GM21717 (cell line): ENCODE measurements around the gene PTPRE.

Experiments used
- ATAC-seq: cut with Tn5 transposase; IDR thresholded peaks from one replicate; pipeline ENCODE4 v1.9.1; 2021; ENCODE audit warnings: mild to moderate bottlenecking, moderate library complexity; ENCODE audit not compliant: unreplicated experiment

PTPRE gene

DNA sequence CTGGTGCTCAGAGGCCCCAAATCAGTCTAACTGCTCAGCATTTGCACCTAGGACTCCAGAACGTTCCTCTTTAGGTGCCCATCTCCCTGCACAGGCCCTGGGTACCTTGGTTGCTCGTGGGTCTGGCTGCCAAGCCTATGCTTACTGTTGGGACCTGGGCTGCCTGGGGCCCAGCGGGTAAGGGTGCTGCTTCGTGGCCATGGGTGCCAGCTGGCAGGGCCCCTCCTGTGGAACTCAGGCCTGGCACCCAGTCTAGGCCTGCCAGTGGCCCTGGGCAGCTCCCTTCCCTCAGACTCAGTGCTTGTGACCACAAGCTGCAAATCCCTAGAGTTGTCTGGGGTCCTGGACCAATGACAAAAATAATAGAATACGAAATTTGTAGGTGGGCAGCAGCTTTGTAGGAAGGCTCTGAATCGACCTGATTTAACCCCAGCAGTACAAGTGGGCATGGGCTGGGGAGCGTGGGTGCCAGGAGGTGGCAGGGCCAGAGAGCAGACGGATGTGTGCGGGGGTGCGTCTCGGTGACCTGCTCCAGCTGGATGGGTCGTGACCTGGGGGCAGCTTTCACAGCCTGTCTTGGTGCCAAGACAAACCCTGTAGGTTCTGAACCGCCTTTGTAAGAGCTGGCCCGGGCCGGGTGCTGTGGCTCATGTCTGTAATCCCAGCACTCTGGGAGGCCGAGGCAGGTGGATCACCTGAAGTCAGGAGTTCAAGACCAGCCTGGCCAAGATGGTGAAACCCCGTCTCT lies 149.6 kb downstream of the PTPRE start:
- ATAC-seq = no peak

GRCh38 chr10:128058106-128058749 lies 151.3 kb downstream of the PTPRE start:
- no peak for ATAC-seq

- ATAC-seq = no peak
Observed at GRCh38 chr10:128058750-128059134, 151.8 kb downstream of the PTPRE start.

DNA sequence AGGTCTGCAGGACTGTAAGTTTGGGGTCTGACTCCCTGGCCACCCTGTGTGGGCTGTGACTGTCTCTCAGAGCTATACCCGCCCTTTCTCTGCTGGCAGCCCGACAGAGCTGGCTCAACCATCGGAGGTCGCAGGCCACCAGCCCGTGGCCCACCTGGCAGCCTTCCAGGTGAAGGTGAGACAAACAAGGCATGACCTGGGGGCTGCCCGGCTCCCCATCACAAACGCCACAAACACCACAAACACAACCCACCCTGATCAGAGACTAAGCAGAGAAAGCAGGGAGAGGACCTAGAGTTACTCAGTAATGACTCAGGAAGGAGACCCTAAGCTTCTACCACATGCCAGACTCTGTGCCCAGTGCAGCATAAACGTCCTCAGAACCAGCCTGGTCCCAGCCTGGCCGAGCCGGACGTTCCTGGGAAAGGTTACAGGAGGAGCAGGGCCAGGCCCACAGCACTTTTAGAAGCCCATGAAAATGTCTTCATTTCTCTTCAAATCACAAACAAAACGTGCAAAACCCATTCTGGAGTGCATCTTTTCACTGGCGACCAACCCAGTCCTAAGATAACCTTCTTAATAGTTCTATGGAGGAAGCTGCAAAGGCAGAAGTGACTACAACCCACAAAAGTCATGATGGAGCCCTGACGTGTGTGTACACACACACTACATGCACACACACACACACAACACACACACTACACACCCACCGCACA lies 152.5 kb downstream of the PTPRE start:
- ATAC-seq = no peak

DNA sequence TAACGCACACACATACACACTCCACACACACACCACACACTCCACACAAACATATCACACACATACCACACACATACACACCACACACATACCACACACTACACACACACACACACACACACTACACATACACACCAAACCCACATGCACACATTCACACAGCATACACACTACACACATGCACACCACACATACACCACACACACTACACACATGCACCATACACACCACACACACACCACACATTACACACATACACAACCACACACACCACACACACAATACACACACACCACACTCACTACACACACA lies 153.0 kb downstream of the PTPRE start:
- ATAC-seq = no peak

- no peak for ATAC-seq
Observed at GRCh38 chr10:128060341-128061250, 153.7 kb downstream of the PTPRE start.

DNA sequence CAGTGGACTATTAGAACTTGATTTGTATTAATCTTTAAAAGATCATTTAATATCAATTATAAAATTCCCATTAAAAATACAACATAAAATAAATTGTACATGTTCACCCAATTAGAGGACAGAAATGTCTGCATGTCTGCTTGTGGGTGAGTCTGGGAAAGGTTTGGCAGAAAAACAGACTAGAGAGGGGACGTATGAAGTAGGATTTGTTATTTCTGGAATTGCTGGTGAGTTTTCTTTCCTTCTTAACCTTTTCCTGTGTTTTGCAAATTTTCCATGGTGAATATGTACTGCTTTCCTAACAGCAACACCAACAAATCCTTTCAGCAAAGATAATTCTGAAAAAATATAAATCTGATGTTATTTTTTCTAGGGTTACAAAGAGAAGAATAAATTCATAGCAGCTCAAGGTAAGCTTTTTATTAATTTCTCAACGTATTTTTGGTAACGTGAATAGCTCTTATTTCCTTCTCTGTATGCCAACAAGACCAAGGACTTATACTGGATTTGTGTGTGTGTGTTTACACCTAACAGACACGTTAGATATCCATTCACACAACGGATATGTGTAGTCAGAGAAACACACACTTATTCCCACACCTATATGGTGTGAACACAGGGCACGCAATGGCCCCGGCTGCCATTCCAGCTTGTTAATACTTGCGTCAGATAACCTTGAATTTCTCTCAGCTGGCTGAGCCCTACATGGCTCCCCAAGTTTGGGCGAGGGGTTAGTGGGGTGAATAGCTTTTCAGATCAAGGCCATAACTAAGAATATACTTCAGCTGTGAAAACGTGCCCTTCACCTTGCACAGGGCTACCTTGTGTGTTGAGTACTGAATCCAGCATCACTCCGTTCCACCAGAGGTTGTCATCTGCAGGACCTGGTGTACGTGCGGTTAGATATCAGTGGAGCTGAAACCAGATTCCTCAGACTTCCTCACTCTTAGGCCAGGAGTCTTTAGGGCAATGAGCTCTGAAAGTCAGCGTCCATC lies 154.7 kb downstream of the PTPRE start:
- no peak for ATAC-seq

DNA sequence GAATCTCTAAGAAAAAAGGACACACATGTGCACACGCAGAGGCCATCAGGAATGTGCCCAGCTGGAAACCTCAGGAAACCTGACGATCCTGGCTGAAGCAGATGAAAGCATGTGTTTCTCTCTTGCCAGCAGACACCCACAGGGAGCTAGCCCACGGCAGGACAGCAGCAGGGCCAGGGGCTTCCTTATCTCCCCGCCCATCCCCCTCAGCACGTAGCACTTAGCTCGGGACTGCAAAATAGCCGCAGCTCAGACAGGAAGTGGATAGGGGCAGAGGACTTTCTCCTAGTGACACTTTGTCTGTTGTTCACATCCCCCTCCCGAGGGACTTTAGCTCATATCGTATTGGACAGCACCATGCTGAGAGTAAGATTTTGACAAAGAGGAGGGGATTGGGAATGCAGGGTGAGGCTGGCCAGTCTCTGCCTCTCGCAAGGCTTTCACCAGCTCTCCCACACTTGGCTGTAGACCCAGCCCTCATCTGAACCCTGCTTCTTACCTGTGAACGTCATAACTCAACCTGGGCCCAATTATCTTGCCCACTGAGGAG lies 155.5 kb downstream of the PTPRE start:
- no peak for ATAC-seq

- peak; percentile 47 for ATAC-seq
Observed at GRCh38 chr10:128062881-128063563, 156.1 kb downstream of the PTPRE start.

- peak; percentile 43 for ATAC-seq
Observed at GRCh38 chr10:128063736-128064107, 156.8 kb downstream of the PTPRE start.

DNA sequence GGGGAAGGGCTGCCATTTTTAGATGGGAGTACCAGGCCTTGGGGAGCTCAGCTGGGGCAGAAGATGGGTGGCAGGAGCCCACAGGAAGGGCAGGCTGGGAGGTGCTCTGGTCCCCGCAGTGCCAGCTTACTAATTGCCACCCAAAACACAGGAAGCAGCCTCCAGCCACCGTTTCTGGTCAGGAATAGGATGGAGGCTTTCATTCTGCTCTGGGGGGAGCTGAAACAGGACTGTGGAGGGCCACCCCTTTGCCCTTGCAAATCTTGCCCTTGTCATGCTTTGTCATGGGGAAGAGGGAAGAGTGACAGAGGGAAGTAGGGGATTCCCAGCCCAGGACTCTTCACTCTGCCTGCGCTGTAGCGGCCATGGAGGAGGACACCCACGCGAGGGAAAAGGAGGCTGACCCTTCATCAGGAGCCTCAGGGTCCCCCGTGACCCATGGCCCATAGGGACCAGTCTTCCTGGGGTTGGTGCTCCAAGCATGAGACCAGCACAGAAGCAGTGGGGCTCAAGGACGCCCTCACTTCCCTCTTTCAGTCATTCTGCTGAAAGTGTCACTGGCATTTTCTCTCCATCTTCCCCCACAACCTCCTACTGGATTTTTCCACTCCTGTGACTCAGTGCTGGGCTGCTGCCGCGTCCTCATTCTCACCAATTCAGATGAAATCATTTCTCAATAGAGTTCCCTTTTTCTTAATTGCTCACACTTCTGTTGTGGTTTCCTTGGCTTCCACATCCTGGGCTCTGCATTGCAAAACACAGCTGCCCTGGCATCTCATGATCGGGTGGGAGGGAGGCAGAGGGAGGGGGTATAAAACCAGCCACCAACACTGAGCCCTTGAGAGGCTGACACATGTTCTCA lies 157.4 kb downstream of the PTPRE start:
- ATAC-seq = peak; percentile 63

- ATAC-seq = no peak
Observed at GRCh38 chr10:128064970-128065580, 158.2 kb downstream of the PTPRE start.

- ATAC-seq = no peak
Observed at GRCh38 chr10:128065881-128066534, 159.1 kb downstream of the PTPRE start.

GRCh38 chr10:128066870-128067382 lies 160.0 kb downstream of the PTPRE start:
- ATAC-seq = no peak

DNA sequence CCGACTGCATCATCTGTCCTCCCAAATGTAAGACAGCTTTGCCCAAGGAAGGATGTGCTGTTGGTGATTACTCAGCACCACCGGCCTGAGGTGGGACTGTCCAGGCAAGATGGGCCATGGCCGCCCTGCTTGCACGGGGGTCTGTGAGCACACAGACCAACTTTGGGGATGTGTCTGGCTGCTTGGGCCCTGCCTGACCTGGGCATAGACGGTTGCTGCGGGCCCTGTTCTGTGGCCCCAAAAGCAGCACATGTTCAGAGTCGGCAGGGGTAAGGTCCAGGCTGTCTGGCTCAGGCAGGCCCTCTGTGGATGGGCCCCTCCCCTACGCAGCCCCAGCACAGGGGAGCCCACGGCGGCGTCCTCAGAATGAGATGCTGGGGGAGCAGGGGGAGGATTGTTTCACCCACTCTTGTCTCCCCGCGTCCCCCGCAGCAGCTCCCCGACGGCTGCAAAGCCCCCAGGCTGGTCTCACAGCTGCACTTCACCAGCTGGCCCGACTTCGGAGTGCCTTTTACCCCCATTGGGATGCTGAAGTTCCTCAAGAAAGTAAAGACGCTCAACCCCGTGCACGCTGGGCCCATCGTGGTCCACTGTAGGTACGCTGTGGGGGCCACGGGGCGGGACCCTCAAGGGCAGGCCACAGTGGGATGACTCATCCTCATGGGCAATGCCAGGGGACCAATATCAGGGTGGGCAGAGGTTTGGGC lies 160.9 kb downstream of the PTPRE start:
- ATAC-seq = no peak
